ENCODE results near the gene AGBL4. TPM values are rescaled to one million over a fixed set of nuclear protein-coding genes. Genes with fewer than 3 reads are reported as not detected.

The AGBL4 gene
- total and polyA plus RNA-seq, 9 of the 15 experiments (the other 6 are each of a cell fraction or from before 2014, with no cell fraction given), result 0.11 TPM; not detected in 7

DNA sequence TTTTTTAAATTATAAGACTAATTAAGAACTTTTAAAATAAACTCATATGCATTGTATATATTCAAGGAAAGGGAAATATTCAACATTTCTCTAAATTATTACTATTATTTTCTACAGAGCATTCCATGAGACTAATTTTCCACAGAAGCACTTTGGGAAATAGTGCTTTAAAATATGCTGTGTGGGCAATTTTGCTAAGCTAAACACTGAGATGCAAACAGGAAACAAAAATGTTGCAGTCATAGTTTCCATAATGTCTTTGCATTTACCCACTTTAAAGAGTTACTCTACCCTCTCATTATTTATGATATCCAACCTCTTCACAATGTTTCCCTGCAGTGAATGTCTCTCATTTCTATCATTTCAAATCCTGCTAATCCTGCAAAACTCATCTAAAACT lies 977.4 kb downstream of the AGBL4 start (continued):
- TF ChIP-seq, protein P1, sequence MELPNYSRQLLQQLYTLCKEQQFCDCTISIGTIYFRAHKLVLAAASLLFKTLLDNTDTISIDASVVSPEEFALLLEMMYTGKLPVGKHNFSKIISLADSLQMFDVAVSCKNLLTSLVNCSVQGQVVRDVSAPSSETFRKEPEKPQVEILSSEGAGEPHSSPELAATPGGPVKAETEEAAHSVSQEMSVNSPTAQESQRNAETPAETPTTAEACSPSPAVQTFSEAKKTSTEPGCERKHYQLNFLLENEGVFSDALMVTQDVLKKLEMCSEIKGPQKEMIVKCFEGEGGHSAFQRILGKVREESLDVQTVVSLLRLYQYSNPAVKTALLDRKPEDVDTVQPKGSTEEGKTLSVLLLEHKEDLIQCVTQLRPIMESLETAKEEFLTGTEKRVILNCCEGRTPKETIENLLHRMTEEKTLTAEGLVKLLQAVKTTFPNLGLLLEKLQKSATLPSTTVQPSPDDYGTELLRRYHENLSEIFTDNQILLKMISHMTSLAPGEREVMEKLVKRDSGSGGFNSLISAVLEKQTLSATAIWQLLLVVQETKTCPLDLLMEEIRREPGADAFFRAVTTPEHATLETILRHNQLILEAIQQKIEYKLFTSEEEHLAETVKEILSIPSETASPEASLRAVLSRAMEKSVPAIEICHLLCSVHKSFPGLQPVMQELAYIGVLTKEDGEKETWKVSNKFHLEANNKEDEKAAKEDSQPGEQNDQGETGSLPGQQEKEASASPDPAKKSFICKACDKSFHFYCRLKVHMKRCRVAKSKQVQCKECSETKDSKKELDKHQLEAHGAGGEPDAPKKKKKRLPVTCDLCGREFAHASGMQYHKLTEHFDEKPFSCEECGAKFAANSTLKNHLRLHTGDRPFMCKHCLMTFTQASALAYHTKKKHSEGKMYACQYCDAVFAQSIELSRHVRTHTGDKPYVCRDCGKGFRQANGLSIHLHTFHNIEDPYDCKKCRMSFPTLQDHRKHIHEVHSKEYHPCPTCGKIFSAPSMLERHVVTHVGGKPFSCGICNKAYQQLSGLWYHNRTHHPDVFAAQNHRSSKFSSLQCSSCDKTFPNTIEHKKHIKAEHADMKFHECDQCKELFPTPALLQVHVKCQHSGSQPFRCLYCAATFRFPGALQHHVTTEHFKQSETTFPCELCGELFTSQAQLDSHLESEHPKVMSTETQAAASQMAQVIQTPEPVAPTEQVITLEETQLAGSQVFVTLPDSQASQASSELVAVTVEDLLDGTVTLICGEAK (IDR thresholded peaks at IDR 0.05), result no peak
- TF ChIP-seq, protein P1 (CRISPR knock-in tag; IDR thresholded peaks at IDR 0.05), result no peak
- TF ChIP-seq U2AF2 (optimal IDR thresholded peaks at IDR 0.05; ENCODE audit: low read depth, low read length) (no peak), TEAD2 (tag; IDR thresholded peaks at IDR 0.05) (no peak), MAFK (IDR thresholded peaks at IDR 0.05; ENCODE audit: low read length) (peak; percentile 63), FOXK1 (CRISPR knock-in tag; IDR thresholded peaks at IDR 0.05; ENCODE audit: borderline replicate concordance) (no peak), SLC30A9 (CRISPR knock-in tag; IDR thresholded peaks at IDR 0.05) (no peak), GTF2F1 (IDR thresholded peaks at IDR 0.05; ENCODE audit: low read depth, low read length) (no peak), ZNF589 (CRISPR knock-in tag; IDR thresholded peaks at IDR 0.05; ENCODE audit: low read depth) (no peak)
